ENCODE measurements around the gene TMA7. TPM values are rescaled to one million over a fixed set of nuclear protein-coding genes. Genes with fewer than 3 reads are reported as not detected.

TMA7 gene
- polyA plus RNA-seq, 1 donor from 2014 or later = 1,747 TPM

DNA sequence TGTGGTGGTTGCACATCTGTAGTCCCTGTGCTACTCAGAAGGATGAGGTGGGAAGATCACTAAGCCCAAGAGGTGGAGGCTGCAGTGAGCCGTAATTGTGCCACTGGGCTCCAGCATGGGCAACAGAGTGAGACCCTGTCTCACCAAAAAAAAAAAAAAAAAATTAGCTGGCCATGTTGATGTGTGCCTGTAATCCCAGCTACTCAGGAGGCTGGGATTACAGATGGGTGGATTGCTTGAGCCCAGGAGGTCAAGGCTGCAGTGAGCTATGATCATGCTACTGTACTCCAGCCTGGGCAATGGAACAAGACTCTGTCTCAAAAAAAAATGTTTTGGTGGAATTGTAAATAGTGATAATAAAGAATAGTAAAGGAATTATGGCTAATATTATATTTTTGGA, 16.4 kb downstream of the TMA7 start:
- Histone ChIP-seq H3K4me3 (ENCODE audit: low read length) (no peak overlapping the region), H3K9ac (ENCODE audit: low read length) (no peak overlapping the region), H3K79me2 (replicated peaks; ENCODE audit: insufficient read depth, low read length) (no peaks in the 10 kb centered on the region), H3K36me3 (ENCODE audit: insufficient read depth, low read length) (peaks cover 14% of the 10 kb centered on the region), H3F3A (ENCODE audit: insufficient read depth, low read length, poor library complexity, severe bottlenecking) (no peaks in the 10 kb centered on the region), H3K27ac (ENCODE audit: low read length) (no peak overlapping the region), H3K9me3 (ENCODE audit: low read length) (no peaks in the 10 kb centered on the region), H3K4me2 (ENCODE audit: low read length) (no peak overlapping the region), H2AFZ (ENCODE audit: low read depth, low read length) (no peak overlapping the region), H3K27me3 (ENCODE audit: insufficient read depth, low read depth, low read length) (no peaks in the 10 kb centered on the region), H4K20me1 (ENCODE audit: insufficient read depth) (no peaks in the 10 kb centered on the region), H3K9me2 (ENCODE audit: insufficient read depth, low read length) (no peaks in the 10 kb centered on the region)
- TF ChIP-seq SMC3 (conservative IDR thresholded peaks at IDR 0.05; ENCODE audit: poor library complexity) (no peak), EZH2 (IDR thresholded peaks at IDR 0.05; ENCODE audit: borderline replicate concordance, insufficient read depth, low read length, poor library complexity, severe bottlenecking) (no peak), EP300 (conservative IDR thresholded peaks at IDR 0.05; ENCODE audit: poor library complexity, severe bottlenecking) (no peak), RAD21 (conservative IDR thresholded peaks at IDR 0.05) (no peak), POLR2AphosphoS5 (IDR thresholded peaks at IDR 0.05) (no peak), TAF1 (IDR thresholded peaks at IDR 0.05; ENCODE audit: low read depth) (no peak), MXI1 (conservative IDR thresholded peaks at IDR 0.05; ENCODE audit: poor library complexity, severe bottlenecking) (no peak)
- TF ChIP-seq, protein P1, sequence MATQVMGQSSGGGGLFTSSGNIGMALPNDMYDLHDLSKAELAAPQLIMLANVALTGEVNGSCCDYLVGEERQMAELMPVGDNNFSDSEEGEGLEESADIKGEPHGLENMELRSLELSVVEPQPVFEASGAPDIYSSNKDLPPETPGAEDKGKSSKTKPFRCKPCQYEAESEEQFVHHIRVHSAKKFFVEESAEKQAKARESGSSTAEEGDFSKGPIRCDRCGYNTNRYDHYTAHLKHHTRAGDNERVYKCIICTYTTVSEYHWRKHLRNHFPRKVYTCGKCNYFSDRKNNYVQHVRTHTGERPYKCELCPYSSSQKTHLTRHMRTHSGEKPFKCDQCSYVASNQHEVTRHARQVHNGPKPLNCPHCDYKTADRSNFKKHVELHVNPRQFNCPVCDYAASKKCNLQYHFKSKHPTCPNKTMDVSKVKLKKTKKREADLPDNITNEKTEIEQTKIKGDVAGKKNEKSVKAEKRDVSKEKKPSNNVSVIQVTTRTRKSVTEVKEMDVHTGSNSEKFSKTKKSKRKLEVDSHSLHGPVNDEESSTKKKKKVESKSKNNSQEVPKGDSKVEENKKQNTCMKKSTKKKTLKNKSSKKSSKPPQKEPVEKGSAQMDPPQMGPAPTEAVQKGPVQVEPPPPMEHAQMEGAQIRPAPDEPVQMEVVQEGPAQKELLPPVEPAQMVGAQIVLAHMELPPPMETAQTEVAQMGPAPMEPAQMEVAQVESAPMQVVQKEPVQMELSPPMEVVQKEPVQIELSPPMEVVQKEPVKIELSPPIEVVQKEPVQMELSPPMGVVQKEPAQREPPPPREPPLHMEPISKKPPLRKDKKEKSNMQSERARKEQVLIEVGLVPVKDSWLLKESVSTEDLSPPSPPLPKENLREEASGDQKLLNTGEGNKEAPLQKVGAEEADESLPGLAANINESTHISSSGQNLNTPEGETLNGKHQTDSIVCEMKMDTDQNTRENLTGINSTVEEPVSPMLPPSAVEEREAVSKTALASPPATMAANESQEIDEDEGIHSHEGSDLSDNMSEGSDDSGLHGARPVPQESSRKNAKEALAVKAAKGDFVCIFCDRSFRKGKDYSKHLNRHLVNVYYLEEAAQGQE (IDR thresholded peaks at IDR 0.05; ENCODE audit: borderline replicate concordance) = no peak
- TF ChIP-seq, protein P2, sequence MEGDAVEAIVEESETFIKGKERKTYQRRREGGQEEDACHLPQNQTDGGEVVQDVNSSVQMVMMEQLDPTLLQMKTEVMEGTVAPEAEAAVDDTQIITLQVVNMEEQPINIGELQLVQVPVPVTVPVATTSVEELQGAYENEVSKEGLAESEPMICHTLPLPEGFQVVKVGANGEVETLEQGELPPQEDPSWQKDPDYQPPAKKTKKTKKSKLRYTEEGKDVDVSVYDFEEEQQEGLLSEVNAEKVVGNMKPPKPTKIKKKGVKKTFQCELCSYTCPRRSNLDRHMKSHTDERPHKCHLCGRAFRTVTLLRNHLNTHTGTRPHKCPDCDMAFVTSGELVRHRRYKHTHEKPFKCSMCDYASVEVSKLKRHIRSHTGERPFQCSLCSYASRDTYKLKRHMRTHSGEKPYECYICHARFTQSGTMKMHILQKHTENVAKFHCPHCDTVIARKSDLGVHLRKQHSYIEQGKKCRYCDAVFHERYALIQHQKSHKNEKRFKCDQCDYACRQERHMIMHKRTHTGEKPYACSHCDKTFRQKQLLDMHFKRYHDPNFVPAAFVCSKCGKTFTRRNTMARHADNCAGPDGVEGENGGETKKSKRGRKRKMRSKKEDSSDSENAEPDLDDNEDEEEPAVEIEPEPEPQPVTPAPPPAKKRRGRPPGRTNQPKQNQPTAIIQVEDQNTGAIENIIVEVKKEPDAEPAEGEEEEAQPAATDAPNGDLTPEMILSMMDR (IDR thresholded peaks at IDR 0.05; ENCODE audit: poor library complexity, severe bottlenecking) = no peak

- H3K4me2 ChIP-seq (ENCODE audit: low read length) = no peak overlapping the region
- H3K9ac ChIP-seq (ENCODE audit: low read length) = no peak overlapping the region
- no peak overlapping the region for H3K4me3 ChIP-seq (ENCODE audit: low read length)
- H3K27me3 ChIP-seq (ENCODE audit: insufficient read depth, low read depth, low read length) = no peaks in the 10 kb centered on the region
- H3F3A ChIP-seq (ENCODE audit: insufficient read depth, low read length, poor library complexity, severe bottlenecking) = no peaks in the 10 kb centered on the region
- H3K36me3 ChIP-seq (ENCODE audit: insufficient read depth, low read length) = peaks cover 14% of the 10 kb centered on the region
- no peak overlapping the region for H2AFZ ChIP-seq (ENCODE audit: low read depth, low read length)
- no peak for TF ChIP-seq EP300 (conservative IDR thresholded peaks at IDR 0.05; ENCODE audit: poor library complexity, severe bottlenecking)
- no peak for TF ChIP-seq TAF1 (IDR thresholded peaks at IDR 0.05; ENCODE audit: low read depth)
- no peak for TF ChIP-seq RAD21 (conservative IDR thresholded peaks at IDR 0.05)
- TF ChIP-seq, protein P1 (IDR thresholded peaks at IDR 0.05; ENCODE audit: borderline replicate concordance) = no peak
- no peaks in the 10 kb centered on the region for H3K79me2 ChIP-seq (replicated peaks; ENCODE audit: insufficient read depth, low read length)
- no peaks in the 10 kb centered on the region for H3K9me2 ChIP-seq (ENCODE audit: insufficient read depth, low read length)
- no peaks in the 10 kb centered on the region for H4K20me1 ChIP-seq (ENCODE audit: insufficient read depth)
- no peak overlapping the region for H3K27ac ChIP-seq (ENCODE audit: low read length)
- no peaks in the 10 kb centered on the region for H3K9me3 ChIP-seq (ENCODE audit: low read length)
Observed at GRCh38 chr3:48459331-48459730, 19.3 kb downstream of the TMA7 start.

Data from neural cell (in vitro differentiated cells).